ENCODE results near the gene KIAA0753.

The KIAA0753 gene

DNA sequence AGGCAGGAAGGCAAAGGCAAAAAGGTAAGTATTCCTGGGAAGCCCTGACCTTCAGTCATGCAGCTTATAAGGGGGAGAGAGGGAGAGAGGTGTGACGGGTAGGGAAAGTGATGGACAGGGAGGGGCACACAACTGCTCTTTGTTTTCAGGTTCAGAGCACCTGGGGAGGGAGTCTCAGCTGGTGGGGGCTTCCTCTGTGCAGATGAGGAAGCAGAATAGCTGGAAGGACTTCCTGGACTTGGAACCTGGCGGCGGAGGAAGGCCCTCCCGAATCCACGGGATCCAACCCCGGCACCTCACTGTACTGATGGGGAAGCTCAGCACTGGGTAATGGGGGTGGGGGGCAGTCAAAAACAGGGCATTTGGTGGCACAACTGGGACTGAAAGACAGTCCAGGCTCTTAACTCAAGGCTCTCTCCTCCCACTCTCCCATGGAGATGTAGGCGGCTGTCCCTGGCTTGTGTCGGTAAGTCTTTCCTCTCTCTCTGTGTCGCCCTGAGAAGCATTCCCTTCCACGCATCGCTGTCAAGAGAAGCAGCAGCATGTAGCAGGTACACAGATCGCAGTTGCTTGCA lies 72.2 kb downstream of the KIAA0753 start:
- DNase-seq = no peak

DNA sequence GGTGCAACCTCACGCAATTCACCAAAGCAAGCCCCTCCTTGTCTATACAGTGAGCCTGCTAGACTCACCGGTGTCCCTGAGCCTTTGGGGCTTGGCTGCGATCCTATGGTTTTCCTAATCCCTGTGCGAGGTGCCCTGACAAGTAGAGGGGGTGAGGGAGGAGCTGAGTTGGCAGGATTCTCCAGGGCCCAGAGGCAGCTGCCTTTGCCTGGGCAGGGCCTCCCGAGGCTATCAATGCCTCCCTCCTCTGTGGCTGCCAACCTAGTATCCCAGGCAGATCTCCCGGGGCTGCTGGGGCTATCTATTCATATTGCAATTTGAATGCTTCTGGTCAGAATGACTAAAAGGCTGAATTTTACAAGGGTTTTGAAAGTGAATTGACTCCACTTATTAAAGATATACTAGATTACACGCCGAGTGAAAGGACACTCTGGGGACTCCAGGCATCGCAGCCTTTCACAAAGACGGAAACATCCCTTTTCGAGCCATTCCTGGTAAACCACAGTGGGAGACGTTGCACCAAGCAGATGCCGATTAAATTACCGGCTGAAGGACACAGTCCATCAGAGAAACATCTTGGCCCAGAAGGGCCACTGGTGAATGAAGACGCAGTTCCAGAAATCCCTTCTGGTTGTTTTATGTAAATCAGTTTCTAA lies 72.9 kb downstream of the KIAA0753 start:
- no peak for DNase-seq

DNA sequence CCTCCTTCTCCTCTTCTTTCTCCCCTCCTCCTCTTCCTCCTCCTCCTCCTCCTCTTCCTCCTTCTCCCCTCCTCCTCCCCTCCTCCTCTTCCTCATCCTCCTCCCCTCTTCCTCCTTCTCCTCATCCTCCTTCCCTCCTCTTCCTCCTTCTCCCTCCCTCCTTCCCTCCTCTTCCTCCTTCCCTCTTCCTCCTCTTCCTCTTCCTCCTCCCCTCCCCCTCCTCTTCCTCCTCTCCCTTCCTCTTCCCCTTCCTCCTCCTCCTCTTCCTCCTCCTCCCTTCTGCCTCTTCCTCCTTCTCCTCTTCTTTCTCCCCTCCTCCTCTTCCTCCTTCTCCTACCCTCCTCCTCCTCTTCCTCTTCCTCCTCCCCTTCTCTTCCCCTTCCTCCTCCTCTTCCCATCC lies 79.1 kb downstream of the KIAA0753 start:
- no peak for DNase-seq

DNA sequence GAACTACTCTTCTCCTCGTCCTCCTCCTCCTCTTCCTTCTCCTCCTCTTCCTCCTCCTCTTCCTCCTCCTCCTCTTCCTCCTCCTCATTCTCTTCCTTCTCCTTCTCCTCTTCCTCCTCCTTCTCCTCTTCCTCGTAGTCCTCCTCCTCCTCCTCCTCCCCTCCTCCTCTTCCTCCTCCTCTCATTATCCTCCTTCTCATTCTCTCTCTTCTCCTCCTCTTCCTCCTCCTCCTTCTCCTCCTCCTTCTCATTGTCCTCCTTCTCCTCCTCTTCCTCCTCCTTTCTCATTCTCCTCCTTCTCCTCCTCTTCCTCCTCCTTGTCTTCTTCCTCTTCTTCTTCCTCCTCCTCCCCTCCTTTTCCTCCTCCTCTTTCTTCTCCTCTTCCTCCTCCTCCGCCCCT lies 80.0 kb downstream of the KIAA0753 start:
- no peak for DNase-seq

DNA sequence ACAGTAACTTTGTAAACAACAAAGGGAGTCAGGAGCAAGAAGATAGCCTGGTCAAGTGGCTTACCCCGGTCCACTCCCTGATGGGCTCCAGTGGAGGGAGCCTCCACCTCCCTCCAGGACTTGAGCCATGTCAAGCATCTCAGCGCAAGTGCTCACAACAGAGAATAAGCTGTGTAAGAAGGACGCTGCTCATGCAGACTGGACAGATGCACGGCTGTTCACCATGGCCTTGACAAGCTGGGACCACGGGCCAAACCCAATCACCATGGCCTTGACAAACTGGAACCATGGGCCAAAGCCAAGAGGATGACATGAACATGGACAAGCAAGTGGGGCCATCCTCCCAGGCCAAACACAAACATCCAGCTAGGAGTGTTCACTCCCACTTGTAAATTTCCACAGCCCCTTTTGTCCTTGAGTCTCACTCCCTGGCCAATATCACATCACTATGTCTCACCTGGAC lies 80.7 kb downstream of the KIAA0753 start:
- DNase-seq = no peak

DNA sequence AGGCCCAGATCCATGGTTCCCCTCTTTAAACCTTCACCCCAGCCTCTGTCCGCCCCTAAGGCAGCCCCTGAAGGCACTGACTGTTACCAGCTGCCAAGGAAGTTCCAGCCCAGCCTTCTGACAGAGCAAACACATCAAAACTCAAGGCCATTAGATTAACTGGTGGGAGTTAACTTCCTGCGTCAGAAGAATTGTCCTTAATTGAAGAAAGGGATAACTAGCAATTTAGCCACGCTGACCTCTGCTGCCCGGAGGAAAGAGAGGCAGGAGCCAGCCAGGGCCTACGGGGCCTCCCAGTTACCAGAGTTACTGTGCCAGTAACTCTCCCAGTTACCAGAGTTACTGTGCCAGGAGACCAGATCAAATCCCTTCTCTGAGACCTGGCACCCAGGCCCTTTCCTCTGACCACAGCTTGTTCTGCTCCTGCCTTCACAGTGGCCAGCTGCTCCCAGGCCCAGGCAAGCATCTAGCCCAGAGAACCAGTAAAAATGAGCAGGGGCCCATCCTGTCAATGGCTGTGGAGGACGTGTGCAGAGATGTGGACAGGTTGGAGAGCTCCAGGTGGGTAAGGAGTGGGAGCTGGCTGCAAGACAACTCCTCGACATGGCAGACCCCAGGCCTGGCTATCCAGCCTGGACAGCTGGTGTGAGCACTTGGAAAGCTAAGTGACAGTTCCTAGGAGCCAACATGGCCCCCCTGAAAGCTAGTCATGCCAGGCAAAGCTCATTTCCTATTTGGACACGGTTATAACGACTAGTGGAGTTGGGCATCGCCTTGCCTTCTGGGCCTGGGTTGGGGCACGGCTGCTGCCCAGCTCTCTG lies 81.4 kb downstream of the KIAA0753 start:
- DNase-seq = no peak

DNA sequence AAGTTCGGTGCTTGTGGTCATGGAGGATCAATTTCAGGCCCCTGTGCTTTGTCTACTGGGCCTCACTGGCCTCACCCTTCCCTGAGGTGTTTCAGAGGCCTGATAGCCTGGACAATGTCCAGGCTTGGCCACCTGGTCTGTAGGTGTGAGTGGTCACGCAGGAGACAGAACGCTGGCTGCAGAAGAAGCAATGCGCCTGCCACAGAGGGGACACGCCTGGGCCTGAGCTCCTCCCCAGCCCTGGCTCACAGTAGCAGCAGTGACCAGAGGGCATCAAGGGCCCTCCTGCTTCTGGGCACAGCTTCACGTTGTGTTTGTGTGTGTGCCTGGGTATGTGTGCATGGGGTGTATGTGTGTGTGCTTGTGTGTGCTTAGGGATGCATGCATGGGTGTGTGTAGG lies 82.2 kb downstream of the KIAA0753 start:
- DNase-seq = no peak

DNA sequence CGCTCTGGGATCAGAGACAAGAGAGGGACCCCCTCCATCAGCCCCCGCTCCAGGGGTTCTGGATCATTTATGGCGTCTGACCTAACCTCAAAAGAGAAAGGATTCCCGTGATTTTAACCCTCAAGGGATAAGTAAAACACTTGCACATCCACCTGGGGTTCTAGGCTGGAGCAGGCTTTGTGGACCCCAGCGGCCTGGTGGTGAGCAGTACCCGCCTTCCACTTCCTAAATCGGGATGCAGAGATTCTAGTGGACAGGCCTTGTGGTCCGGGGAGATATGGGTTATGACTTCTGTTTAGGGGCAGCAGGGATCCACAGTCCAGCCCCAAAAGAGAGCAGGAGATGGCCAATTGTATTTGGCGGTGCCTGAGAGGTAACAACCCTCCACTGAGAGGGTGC lies 83.5 kb downstream of the KIAA0753 start:
- DNase-seq = no peak

DNA sequence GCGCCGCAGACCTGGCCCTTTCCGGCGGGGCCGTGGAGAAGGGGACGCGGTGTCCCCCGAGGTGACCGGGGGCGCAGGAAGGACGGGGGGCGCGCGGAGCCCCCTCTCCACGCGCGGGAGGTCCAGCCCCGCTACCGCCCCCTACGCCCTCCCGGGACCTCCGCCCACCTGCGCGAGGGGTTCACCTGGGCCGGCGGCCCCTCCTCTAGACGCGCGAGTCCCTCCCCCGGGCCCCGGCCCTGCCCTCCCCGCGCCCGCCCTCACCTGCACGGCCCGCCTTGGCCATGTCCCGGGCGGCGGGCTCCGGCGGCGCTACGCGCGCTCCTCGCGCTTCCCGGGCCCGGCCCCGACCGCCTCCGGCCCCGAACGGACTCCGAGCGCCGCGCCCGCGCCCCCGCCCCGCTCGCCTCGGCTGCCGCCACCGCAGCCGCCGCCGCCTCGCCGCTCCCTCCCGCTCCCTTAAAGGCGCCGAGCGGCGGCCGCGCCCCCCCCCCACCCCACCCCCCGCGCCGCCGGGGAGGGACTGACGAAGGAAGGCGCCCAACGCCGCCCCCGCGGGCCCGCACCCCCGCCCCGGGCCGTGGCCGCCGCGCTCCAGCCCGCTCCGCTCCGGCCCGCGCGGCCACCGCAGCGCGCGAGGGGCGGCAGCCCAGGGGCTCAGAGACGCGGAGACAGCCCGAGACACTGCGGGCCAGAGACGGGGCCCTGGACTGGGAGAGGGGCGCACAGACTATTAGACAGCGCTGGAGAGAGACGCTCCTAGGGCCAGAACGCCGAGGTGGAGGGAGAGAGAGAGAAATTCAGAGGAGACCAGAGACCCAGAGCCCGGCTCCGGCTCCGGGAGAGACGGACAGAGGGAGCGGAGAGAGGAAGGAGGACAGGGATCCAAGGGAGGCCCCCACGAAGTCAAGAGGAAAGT lies 84.1 kb downstream of the KIAA0753 start, which contains the start of gene PITPNM3:
Gene PITPNM3 (minus strand): TSS at position 435 of the 919 bp plus-strand sequence. CDS start 149 bp downstream, at position 286.
- no peak for DNase-seq

DNA sequence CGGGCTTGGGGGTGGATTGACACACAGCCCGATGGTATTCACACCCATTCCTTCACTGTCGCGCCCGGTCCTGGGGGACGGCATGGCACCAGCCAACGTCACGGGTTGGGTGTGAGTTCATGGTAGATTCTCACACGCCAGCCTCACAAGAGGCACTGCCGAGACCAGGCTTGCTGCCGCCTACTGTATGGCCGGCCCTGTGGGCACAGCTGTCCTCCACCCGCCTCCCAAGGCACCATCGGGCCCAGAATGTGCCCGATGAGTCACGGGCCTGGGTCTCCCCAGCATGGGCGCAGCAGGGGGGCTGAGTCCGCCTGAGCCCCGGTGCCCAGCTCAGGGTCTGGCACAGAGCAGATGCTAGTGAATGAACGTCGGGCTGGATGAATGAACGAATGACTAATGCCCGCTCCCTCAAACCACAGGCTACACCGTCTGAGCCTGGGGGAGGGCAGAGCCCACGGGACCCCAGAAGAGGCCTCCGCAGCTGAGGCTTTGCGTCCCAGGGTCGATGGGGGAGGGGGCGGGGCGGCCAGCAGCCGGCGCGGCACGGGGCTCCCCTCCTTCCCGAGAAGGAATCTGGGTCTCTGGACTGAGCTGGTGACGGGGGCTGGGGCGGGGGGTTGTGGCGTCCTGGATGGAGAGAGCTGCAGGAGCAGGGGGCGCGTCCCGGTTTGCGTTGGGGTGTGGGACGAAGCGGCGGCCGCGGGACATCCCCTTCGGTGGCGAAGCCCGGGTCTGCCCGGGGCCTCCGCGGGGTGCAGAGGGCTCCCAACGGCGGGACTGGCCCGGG lies 85.0 kb downstream of the KIAA0753 start:
- no peak for DNase-seq

DNA sequence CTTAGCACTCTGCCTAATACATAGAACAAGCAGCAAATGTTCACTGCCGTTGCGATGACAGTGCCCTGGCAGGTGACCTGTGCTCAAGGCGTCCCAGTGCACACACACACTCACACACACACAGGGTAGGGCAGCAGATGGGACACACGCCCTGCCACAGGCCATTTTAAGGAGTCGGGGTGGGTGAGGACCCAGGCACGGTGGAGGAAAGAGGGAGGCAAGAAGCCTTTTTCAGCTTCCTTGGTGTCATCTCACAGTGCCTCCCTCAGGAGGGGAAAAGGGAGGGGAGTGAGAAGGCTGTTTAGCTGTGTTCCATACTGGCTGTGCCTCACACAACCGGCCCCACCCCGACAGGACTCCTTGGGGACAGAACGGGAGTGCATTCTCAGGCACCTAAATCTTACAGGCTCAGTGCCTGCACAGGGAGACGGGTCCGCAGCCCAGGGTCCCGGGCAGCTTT lies 85.6 kb downstream of the KIAA0753 start:
- DNase-seq = no peak

DNA sequence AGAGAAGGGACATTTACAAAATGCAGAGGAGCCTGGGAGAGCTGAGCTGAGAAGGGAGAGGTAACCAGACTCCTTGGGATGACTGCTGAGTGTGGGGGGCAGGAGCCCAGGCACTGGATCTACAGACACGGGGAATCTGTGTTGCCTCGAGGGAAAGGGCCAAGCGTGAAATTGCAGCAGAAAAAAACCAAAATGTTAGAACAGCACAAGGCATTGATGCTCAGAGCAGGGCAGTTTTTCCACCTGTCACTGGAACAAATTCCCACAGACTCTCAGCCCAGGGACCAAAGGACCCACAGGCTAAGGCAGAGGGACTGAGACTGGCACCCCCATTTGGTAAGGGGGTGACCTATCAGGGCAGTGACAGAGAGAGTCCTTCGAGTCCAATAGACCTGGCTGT lies 86.2 kb downstream of the KIAA0753 start:
- DNase-seq = no peak

DNA sequence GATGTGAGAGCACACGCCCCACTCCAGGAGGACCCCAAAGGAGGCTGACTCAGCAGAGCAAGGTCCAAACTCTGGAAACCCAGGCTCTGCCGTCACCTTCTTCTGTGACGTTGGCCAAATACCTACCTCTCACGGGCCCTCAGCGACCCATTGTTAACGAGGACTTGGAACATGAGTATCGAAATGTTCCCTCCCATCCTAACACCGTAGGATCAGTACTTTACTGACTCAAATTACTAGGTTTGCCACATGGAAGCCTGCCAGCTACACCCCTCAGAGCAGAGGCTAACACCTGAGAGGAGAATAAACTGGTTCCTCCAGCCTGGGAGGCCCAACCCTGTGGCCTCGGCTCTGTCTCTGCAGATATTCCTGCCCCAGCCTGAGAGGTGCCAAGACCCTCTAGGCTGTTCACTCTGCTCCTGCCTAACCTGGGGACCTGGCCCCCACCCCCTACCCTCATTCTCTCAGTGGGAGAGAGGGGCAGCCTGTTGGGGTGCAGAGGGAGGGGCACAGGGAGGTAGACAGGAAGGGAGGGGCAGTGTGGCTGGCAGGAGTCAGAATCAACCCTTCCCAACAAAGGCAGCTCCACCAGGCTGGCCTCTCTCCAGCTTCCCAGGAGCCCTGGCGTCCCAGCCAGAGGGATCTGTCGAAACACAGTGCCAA lies 88.5 kb downstream of the KIAA0753 start:
- no peak for DNase-seq

DNA sequence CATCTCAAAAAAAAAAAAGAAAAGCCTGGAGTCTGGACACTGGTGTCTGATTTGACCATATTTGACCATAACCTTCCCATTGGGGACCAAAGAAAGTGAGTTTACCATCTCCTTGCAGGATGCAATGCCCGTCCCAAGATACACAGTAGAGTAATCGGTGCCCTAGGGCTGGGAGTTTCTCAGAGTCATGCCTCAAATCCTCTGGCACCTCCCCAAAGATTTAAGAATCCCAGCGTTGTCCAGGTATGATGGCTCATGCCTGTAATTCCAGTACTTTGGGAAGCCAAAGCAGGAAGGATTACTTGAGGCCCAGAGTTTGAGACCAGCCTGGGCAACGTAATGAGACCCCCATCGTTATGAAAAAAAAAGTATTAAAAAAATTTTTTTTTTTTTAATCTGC lies 89.2 kb downstream of the KIAA0753 start:
- DNase-seq = no peak

DNA sequence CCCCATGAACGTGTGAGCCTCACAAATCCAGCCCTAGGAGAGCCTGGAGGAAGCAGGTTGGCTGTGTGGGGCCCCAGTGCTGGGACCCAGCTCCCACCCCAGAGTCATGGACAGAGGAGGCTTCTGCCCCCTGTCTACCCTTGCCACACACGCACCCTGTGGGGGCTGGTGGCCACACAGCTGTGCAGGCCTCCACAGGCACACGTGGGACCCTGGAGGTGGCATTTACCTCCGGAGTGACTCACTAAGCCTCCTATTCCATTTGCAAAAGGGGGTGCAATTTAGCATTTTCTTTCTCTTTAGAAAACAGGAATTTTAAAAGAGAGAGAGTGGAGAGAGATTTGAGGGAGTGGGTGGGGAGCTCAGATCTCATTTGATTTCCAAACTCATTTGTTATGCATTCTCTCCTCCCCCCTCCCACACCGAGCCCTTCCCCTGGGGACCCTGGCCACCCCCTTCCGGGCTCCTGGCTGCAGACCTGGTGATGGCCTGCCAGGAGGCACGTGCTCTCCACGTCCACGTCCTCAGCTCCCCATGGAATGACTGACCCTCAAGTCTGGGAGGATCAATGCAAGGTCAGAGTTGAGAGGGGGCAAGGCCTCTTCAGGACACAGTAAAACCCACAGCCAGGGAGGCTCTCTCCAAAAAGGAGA lies 91.0 kb downstream of the KIAA0753 start:
- no peak for DNase-seq

DNA sequence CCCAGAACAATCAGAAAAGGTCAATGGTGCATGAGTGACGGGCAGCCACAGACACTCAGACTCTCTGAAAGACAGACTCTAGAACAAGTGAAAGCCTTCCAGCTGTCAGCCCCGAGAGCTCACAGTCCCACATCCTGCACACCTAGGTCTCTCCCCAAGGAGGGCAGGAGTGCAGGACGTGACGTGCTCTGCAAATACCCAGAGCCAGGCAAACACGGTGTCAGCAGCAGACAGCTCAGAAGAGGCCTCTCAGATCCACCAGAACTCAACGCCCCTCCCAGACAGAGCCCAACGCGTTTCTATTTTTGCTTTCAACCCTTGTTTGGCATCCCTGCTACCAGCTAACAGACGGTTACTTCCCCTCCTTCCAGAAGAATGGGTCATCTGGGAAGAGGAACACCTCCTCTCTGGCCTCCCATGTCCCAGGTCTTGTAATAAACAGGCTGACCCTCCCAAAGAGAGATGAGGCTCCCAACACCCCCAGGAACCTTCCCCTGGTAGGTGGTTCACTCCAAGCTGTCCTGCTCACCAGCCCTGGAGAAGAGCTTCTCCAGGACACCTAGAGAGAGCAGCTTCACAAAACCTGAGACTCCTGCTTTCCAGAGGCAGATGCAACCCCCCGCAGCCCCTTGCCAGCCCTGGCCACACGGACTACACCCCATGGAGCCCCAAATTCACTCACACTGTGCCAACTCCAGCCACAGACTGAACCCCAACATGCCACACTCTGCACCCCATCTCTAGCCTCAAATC lies 91.8 kb downstream of the KIAA0753 start:
- no peak for DNase-seq

DNA sequence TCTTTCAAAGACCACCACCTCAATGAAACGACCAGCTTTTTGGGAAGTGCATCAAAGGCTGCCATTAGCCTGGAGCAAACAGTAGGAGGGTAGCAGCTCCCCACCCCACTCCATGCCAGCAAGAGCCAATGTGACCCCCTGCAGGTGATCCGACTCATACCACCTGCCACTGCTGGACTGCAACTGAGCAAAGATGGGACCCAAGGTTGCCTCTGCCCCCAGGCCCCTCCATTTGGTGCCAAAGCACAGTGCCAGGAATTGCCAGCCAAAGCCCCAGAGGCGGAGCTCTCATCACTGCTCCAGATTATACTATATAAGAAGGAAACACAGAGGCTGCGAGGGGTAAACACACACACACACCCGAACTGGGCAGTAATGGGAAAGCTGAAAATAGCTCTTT lies 92.5 kb downstream of the KIAA0753 start:
- no peak for DNase-seq

DNA sequence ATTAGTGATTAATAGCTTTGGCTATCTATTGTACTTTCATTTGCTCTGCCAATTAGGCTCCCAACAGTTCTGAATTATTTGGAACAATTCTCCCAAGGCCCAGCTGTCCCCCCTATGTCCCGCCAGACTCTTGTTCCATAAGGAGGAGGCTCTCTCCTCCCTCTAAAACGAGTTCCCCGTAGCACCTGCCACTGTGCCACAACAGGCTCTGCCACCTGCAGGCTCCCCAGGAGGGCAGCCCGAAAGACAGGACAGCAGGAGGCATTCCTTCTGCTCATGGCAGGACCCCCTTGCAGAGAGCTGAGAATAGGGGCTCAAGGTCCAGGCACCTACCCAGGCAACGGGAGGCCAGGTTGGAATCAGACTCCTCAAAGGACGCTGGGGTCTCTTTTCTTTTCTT lies 93.2 kb downstream of the KIAA0753 start:
- DNase-seq = no peak

DNA sequence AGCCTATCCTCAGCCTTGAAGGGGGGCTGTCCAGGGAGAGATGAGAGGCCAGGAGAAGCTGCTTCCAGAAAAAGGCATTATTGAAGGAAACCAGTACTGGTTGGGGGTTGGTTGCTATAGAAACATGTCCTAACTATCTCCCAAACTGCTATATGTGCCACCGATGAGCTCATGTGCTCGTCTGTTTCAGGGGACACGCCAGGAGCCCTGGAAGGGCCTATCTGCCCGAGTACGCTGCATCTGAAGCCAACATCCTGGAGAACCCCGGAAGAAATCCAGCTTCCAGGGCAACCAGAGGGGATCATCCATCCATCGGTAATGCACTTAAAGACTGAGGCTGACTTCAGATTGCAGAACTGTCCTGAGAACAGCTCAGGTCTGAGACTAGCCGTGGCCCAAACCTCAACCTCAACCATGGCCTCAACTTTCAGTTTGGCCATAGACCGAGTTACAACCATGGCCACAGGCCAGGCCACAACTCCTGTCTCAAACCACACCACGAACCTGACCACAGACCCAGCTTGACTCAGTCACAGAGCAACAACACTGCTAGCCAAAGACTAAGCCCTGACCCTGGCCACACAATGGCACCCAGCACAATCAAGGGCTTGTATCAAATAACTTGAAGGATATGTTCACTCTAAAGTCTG lies 94.3 kb downstream of the KIAA0753 start:
- no peak for DNase-seq

DNA sequence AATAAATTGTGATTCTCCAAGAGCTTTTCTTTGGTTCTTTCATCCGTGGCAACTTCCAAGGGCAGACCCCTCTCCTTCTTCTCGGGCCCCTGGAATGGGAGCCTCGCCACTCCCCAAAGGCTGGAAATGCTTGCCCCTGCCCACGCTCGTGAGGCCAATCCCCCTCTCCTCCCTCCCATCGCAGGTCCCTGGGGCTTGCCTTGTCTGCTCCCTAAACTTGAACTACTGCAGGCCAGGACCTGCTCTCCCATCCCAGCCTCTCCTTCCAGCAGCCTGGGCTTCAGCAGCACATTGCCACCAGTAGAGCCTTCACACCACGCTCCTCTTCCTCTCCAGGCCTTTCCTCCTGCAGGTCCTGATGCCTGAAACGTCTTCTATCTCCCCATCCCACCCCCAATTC lies 95.2 kb downstream of the KIAA0753 start:
- DNase-seq = no peak

Measured in amniotic stem cell (primary cell).